Transverse colon (tissue), 4 donors: Measurements from ENCODE around the gene ATP6V0C. TPM values are rescaled to one million over a fixed set of nuclear protein-coding genes. Genes with fewer than 3 reads are reported as not detected.

Experiments
- DNase-seq: peaks from one replicate; pipeline ENCODE4 v3.0.0-alpha.2; 2019
- H3K27ac ChIP-seq, 4 donors: fragments of 200-600 bp; sonication (generic); 2 replicates each; pipeline ENCODE4 v1.5.1; 2016 to 2018; ENCODE audit warnings: inconsistent platforms in 4 of 4
- H3K27me3 ChIP-seq: fragments of 200-600 bp; sonication (generic); 2 replicates; pipeline ENCODE4 v1.5.1; 2017; ENCODE audit warnings: inconsistent platforms
- H3K36me3 ChIP-seq, 4 donors: fragments of 200-600 bp; sonication (generic); 2 replicates each; pipeline ENCODE4 v1.5.1; 2017 to 2019; ENCODE audit warnings: inconsistent platforms in 4 of 4
- H3K4me1 ChIP-seq, 4 donors: fragments of 200-600 bp; sonication (generic); 2 replicates each; pipeline ENCODE4 v1.5.1; 2017 to 2020; ENCODE audit warnings: inconsistent platforms in 4 of 4
- H3K4me3 ChIP-seq, 4 donors: fragments of 200-600 bp; sonication (generic); 1 replicate in 1 of 4; 2 replicates in 3 of 4; pipeline versions ENCODE4 v1.5.1 to v1.6.1; 2017 to 2019; ENCODE audit warnings: inconsistent platforms in 4 of 4
- H3K9me3 ChIP-seq, 2 donors: fragments of 200-600 bp; sonication (generic); 2 replicates each; pipeline ENCODE4 v1.5.1; 2017 to 2019; ENCODE audit warnings: inconsistent platforms in 2 of 2
- CTCF ChIP-seq, 5 experiments: fragments of 200-600 bp in 3 of 5; fragments of 450-650 bp in 2 of 5; sonication (generic) in 3 of 5; IDR thresholded peaks; 1 replicate in 2 of 5; 2 replicates in 3 of 5; pipeline ENCODE4 v1.5.1; 2016 to 2017; ENCODE audit warnings: antibody characterized with exemption in 5 of 5, inconsistent platforms in 3 of 5, mild to moderate bottlenecking in 2 of 5, moderate library complexity in 1 of 5
- EP300 ChIP-seq: sonication (generic); formaldehyde crosslinking; IDR thresholded peaks from one replicate; pipeline ENCODE4 v1.6.1; 2017; ENCODE audit warnings: antibody characterized with exemption, low read depth
- POLR2A ChIP-seq: fragments of 450-650 bp; IDR thresholded peaks from one replicate; pipeline ENCODE4 v1.6.1; 2016; ENCODE audit warnings: antibody characterized with exemption, mild to moderate bottlenecking, moderate library complexity
- POLR2AphosphoS5 ChIP-seq, 3 donors: sonication (generic); formaldehyde crosslinking; IDR thresholded peaks; one replicate each; pipeline ENCODE4 v1.6.1; 2016; ENCODE audit warnings: antibody characterized with exemption in 3 of 3
- WGBS, 2 donors: methylation state at CpG; one replicate each; pipeline ENCODE4 v1.1.5; 2018; ENCODE audit warnings: low coverage in 1 of 2; 5-methylcytosine and 5-hydroxymethylcytosine counted together
- in situ Hi-C, 4 donors: fragments of 200-750 bp; cut with MboI; loops; one replicate each; pipeline versions ENCODE4 v1.15.0 to v1.15.1; 2017; ENCODE audit warnings: low sequenced_read_pairs in 3 of 4, low pct_ligation_motif_present in 1 of 4, low pct_unique_long_range_greater_than_20kb in 1 of 4
- intact Hi-C: fragments of 100-400 bp; cut with DNase I; formaldehyde crosslinking; loops from one replicate; pipeline ENCODE4 v1.15.1; 2023; ENCODE audit warnings: low total_unique reads
- total RNA-seq, 4 donors: library from RNA; depleted of rRNA; stranded (reverse); fragments of >200 nt; gene quantifications; one replicate each; pipeline ENCODE4 v1.1.0, GENCODE V29; 2016

ATP6V0C gene
- total RNA-seq, 4 donors from 2014 or later = 101 to 237 (median 135) TPM

- Histone ChIP-seq H3K27me3 (no peaks in the 10 kb centered on the region), H3K9me3 (no peaks in the 10 kb centered on the region), H3K27ac (peak overlapping the region; percentile 39 to 72 (median 60)), H3K4me3 (no peak overlapping the region), H3K4me1 (peaks cover 0 to 16% (median 0%) of the 10 kb centered on the region in 4 donors), H3K36me3 (no peaks in the 10 kb centered on the region)
- in situ Hi-C loops = no loop called here
- WGBS, 2 donors = 80% methylated on average over 1 to 14 of the region's 14 CpGs
- peak; percentile 49 for DNase-seq
- TF ChIP-seq POLR2AphosphoS5 (IDR thresholded peaks at IDR 0.05) = no peak
- no peak for TF ChIP-seq POLR2A
- TF ChIP-seq EP300 = no peak
- TF ChIP-seq CTCF (IDR thresholded peaks at IDR 0.05) = no peak
- intact Hi-C loops = no loop called here
Measured at GRCh38 chr16:2507052-2507659, 6.6 kb upstream of the ATP6V0C start.

- Histone ChIP-seq H3K36me3 (no peaks in the 10 kb centered on the region), H3K9me3 (no peaks in the 10 kb centered on the region), H3K27ac (peak overlapping the region; percentile 31 to 72 (median 60)), H3K4me3 (no peak overlapping the region), H3K4me1 (peaks cover 0 to 13% (median under 1%) of the 10 kb centered on the region in 4 donors), H3K27me3 (no peaks in the 10 kb centered on the region)
- TF ChIP-seq POLR2AphosphoS5 (IDR thresholded peaks at IDR 0.05) = no peak
- TF ChIP-seq EP300 = no peak
- no peak for TF ChIP-seq CTCF (IDR thresholded peaks at IDR 0.05)
- no peak for TF ChIP-seq POLR2A
- intact Hi-C loops (no loop called here), in situ Hi-C loops (no loop called here)
- peak; percentile 44 for DNase-seq
- WGBS, 2 donors = 87% methylated on average over 11 of the region's 11 CpGs; no CpG with 5 or more reads in 1 of the 2 donors
Measured at GRCh38 chr16:2507665-2508064, 6.1 kb upstream of the ATP6V0C start.

- H3K27me3 ChIP-seq = no peaks in the 10 kb centered on the region
- H3K9me3 ChIP-seq = no peaks in the 10 kb centered on the region
- intact Hi-C loops = no loop called here
- H3K36me3 ChIP-seq = no peaks in the 10 kb centered on the region
- no peak overlapping the region for H3K4me3 ChIP-seq
- H3K4me1 ChIP-seq = peaks cover 6 to 14% (median 7%) of the 10 kb centered on the region in 4 donors
- H3K27ac ChIP-seq = no peak overlapping the region
- no peak for DNase-seq
- no peak for TF ChIP-seq POLR2A
- TF ChIP-seq EP300 = no peak
- TF ChIP-seq POLR2AphosphoS5 (IDR thresholded peaks at IDR 0.05) = no peak
- TF ChIP-seq CTCF (IDR thresholded peaks at IDR 0.05) = no peak
- 91 to 92% methylated on average over 4 to 18 of the region's 18 CpGs for WGBS, 2 donors
- in situ Hi-C loops = no loop called here
Measured at GRCh38 chr16:2508722-2509400, 4.9 kb upstream of the ATP6V0C start.

- intact Hi-C loops (no loop called here), in situ Hi-C loops (no loop called here)
- WGBS, 2 donors = 29 to 59% methylated on average over 16 to 24 of the region's 24 CpGs
- Histone ChIP-seq H3K27me3 (no peaks in the 10 kb centered on the region), H3K9me3 (no peaks in the 10 kb centered on the region), H3K4me1 (peaks cover 15 to 29% (median 21%) of the 10 kb centered on the region in 4 donors), H3K36me3 (no peaks in the 10 kb centered on the region), H3K27ac (no peak overlapping the region), H3K4me3 (no peak overlapping the region)
- DNase-seq = peak; percentile 71
- TF ChIP-seq POLR2A (no peak), EP300 (no peak), CTCF (IDR thresholded peaks at IDR 0.05) (no peak), POLR2AphosphoS5 (IDR thresholded peaks at IDR 0.05) (no peak)
Measured at GRCh38 chr16:2511128-2511800, 2.5 kb upstream of the ATP6V0C start.
